ENCODE data around the gene MAFF.

Gene MAFF

GRCh38 chr22:38221407-38221806 lies 19.6 kb downstream of the MAFF start:
- no peak overlapping the region for H3K18ac ChIP-seq (ENCODE audit: low read length)
- H3K79me1 ChIP-seq (ENCODE audit: low read length): peaks cover 13% of the 10 kb centered on the region
- peaks cover 17 to 22% of the 10 kb centered on the region in 2 experiments for H3K4me1 ChIP-seq (ENCODE audit: control insufficient read depth in 1 of 2, insufficient read depth in 2 of 2, low read length in 2 of 2)
- H2AK5ac ChIP-seq (ENCODE audit: low read length): no peak overlapping the region
- H2AFZ ChIP-seq (ENCODE audit: insufficient read depth, low read length, poor library complexity): no peak overlapping the region
- no CpG with 5 or more reads among the region's 22 CpGs for WGBS (ENCODE audit: extremely low coverage, insufficient coverage, insufficient read length)
- H3K4me2 ChIP-seq (ENCODE audit: low read length): no peak overlapping the region
- H2BK120ac ChIP-seq (ENCODE audit: insufficient read depth, low read length, poor library complexity): no peak overlapping the region
- H4K12ac ChIP-seq (ENCODE audit: low read depth, low read length): no peak overlapping the region
- no peak overlapping the region for H3K27ac ChIP-seq (ENCODE audit: low read depth, low read length)
- no peak overlapping the region for H3K14ac ChIP-seq (ENCODE audit: low read length)
- no peak overlapping the region for H3K23ac ChIP-seq (ENCODE audit: low read length)
- peaks cover 3% of the 10 kb centered on the region for H3K79me2 ChIP-seq (ENCODE audit: control insufficient read depth, insufficient read depth, low read length, poor library complexity)
- H2BK5ac ChIP-seq (ENCODE audit: low read depth, low read length, poor library complexity): no peak overlapping the region
- H4K8ac ChIP-seq (ENCODE audit: low read depth, low read length): no peak overlapping the region
- DNase-seq: peak in 1 of 2 donors; percentile 37
- H3K4me3 ChIP-seq (ENCODE audit: low read depth, low read length): no peak overlapping the region
- H3K9ac ChIP-seq (ENCODE audit: low read length): no peak overlapping the region
- no peaks in the 10 kb centered on the region for H3K9me3 ChIP-seq (ENCODE audit: insufficient read depth, low read depth, low read length)
- no peak overlapping the region for H3K4ac ChIP-seq (ENCODE audit: low read depth, low read length)
- no peak overlapping the region for H2BK12ac ChIP-seq (ENCODE audit: low read length)
- H4K91ac ChIP-seq (ENCODE audit: low read depth, low read length): no peak overlapping the region
- H3K36me3 ChIP-seq (ENCODE audit: control insufficient read depth in 1 of 2, insufficient read depth in 2 of 2, low read length in 2 of 2): peaks cover 41 to 51% of the 10 kb centered on the region in 2 experiments
- no peaks in the 10 kb centered on the region for H3K27me3 ChIP-seq (ENCODE audit: insufficient read depth, low read length)

GRCh38 chr22:38221908-38222796 lies 20.4 kb downstream of the MAFF start:
- no peak overlapping the region for H3K4me3 ChIP-seq (ENCODE audit: low read depth, low read length)
- WGBS (ENCODE audit: extremely low coverage, insufficient coverage, insufficient read length): no CpG with 5 or more reads among the region's 25 CpGs
- peaks cover 3% of the 10 kb centered on the region for H3K79me2 ChIP-seq (ENCODE audit: control insufficient read depth, insufficient read depth, low read length, poor library complexity)
- no peak overlapping the region for H3K14ac ChIP-seq (ENCODE audit: low read length)
- no peak overlapping the region for H4K8ac ChIP-seq (ENCODE audit: low read depth, low read length)
- no peak overlapping the region for H3K18ac ChIP-seq (ENCODE audit: low read length)
- no peak overlapping the region for H4K12ac ChIP-seq (ENCODE audit: low read depth, low read length)
- no peak overlapping the region for H4K91ac ChIP-seq (ENCODE audit: low read depth, low read length)
- H2BK120ac ChIP-seq (ENCODE audit: insufficient read depth, low read length, poor library complexity): no peak overlapping the region
- DNase-seq: no peak
- no peak overlapping the region for H2AFZ ChIP-seq (ENCODE audit: insufficient read depth, low read length, poor library complexity)
- H3K27me3 ChIP-seq (ENCODE audit: insufficient read depth, low read length): no peaks in the 10 kb centered on the region
- no peak overlapping the region for H3K9ac ChIP-seq (ENCODE audit: low read length)
- no peak overlapping the region for H2AK5ac ChIP-seq (ENCODE audit: low read length)
- H3K79me1 ChIP-seq (ENCODE audit: low read length): peaks cover 13% of the 10 kb centered on the region
- H3K23ac ChIP-seq (ENCODE audit: low read length): no peak overlapping the region
- no peak overlapping the region for H2BK5ac ChIP-seq (ENCODE audit: low read depth, low read length, poor library complexity)
- H3K9me3 ChIP-seq (ENCODE audit: insufficient read depth, low read depth, low read length): no peaks in the 10 kb centered on the region
- H3K4me1 ChIP-seq (ENCODE audit: control insufficient read depth in 1 of 2, insufficient read depth in 2 of 2, low read length in 2 of 2): peaks cover 17 to 22% of the 10 kb centered on the region in 2 experiments
- H2BK12ac ChIP-seq (ENCODE audit: low read length): no peak overlapping the region
- no peak overlapping the region for H3K4ac ChIP-seq (ENCODE audit: low read depth, low read length)
- no peak overlapping the region for H3K4me2 ChIP-seq (ENCODE audit: low read length)
- H3K36me3 ChIP-seq (ENCODE audit: control insufficient read depth in 1 of 2, insufficient read depth in 2 of 2, low read length in 2 of 2): peaks cover 48 to 58% of the 10 kb centered on the region in 2 experiments
- H3K27ac ChIP-seq (ENCODE audit: low read depth, low read length): no peak overlapping the region

GRCh38 chr22:38222797-38223119 lies 21.0 kb downstream of the MAFF start:
- no peak overlapping the region for H2AK5ac ChIP-seq (ENCODE audit: low read length)
- H2BK120ac ChIP-seq (ENCODE audit: insufficient read depth, low read length, poor library complexity): no peak overlapping the region
- H3K36me3 ChIP-seq (ENCODE audit: control insufficient read depth in 1 of 2, insufficient read depth in 2 of 2, low read length in 2 of 2): peaks cover 53 to 63% of the 10 kb centered on the region in 2 experiments

GRCh38 chr22:38223289-38223960 lies 21.6 kb downstream of the MAFF start:
- DNase-seq: no peak
- Histone ChIP-seq H3K9me3 (ENCODE audit: insufficient read depth, low read depth, low read length) (no peaks in the 10 kb centered on the region), H3K27ac (ENCODE audit: low read depth, low read length) (no peak overlapping the region), H2BK5ac (ENCODE audit: low read depth, low read length, poor library complexity) (no peak overlapping the region), H2BK12ac (ENCODE audit: low read length) (no peak overlapping the region), H4K91ac (ENCODE audit: low read depth, low read length) (no peak overlapping the region), H3K4me3 (ENCODE audit: low read depth, low read length) (no peak overlapping the region), H2AK5ac (ENCODE audit: low read length) (no peak overlapping the region), H3K23ac (ENCODE audit: low read length) (no peak overlapping the region), H3K18ac (ENCODE audit: low read length) (no peak overlapping the region), H3K79me2 (ENCODE audit: control insufficient read depth, insufficient read depth, low read length, poor library complexity) (peaks cover 3% of the 10 kb centered on the region), H2BK120ac (ENCODE audit: insufficient read depth, low read length, poor library complexity) (no peak overlapping the region), H3K14ac (ENCODE audit: low read length) (no peak overlapping the region), H4K12ac (ENCODE audit: low read depth, low read length) (no peak overlapping the region), H4K8ac (ENCODE audit: low read depth, low read length) (no peak overlapping the region), H3K79me1 (ENCODE audit: low read length) (peaks cover 8% of the 10 kb centered on the region), H3K27me3 (ENCODE audit: insufficient read depth, low read length) (no peaks in the 10 kb centered on the region), H3K4me2 (ENCODE audit: low read length) (no peak overlapping the region), H3K36me3 (ENCODE audit: control insufficient read depth in 1 of 2, insufficient read depth in 2 of 2, low read length in 2 of 2) (peaks cover 59 to 70% of the 10 kb centered on the region in 2 experiments), H3K4ac (ENCODE audit: low read depth, low read length) (no peak overlapping the region), H2AFZ (ENCODE audit: insufficient read depth, low read length, poor library complexity) (no peak overlapping the region), H3K9ac (ENCODE audit: low read length) (no peak overlapping the region), H3K4me1 (ENCODE audit: control insufficient read depth in 1 of 2, insufficient read depth in 2 of 2, low read length in 2 of 2) (peaks cover 12 to 17% of the 10 kb centered on the region in 2 experiments)
- no CpG with 5 or more reads among the region's 12 CpGs for WGBS (ENCODE audit: extremely low coverage, insufficient coverage, insufficient read length)

More at GRCh38 chr22:38222797-38223119, 21.0 kb downstream of the MAFF start:
- Histone ChIP-seq H3K9me3 (ENCODE audit: insufficient read depth, low read depth, low read length) (no peaks in the 10 kb centered on the region), H3K4me1 (ENCODE audit: control insufficient read depth in 1 of 2, insufficient read depth in 2 of 2, low read length in 2 of 2) (peaks cover 17 to 22% of the 10 kb centered on the region in 2 experiments), H4K12ac (ENCODE audit: low read depth, low read length) (no peak overlapping the region), H2BK12ac (ENCODE audit: low read length) (no peak overlapping the region), H4K91ac (ENCODE audit: low read depth, low read length) (no peak overlapping the region), H3K9ac (ENCODE audit: low read length) (no peak overlapping the region), H3K23ac (ENCODE audit: low read length) (no peak overlapping the region), H2AFZ (ENCODE audit: insufficient read depth, low read length, poor library complexity) (no peak overlapping the region), H3K18ac (ENCODE audit: low read length) (no peak overlapping the region), H2BK5ac (ENCODE audit: low read depth, low read length, poor library complexity) (no peak overlapping the region), H3K14ac (ENCODE audit: low read length) (no peak overlapping the region), H3K79me2 (ENCODE audit: control insufficient read depth, insufficient read depth, low read length, poor library complexity) (peaks cover 3% of the 10 kb centered on the region), H3K79me1 (ENCODE audit: low read length) (peaks cover 13% of the 10 kb centered on the region), H3K27ac (ENCODE audit: low read depth, low read length) (no peak overlapping the region), H3K27me3 (ENCODE audit: insufficient read depth, low read length) (no peaks in the 10 kb centered on the region), H4K8ac (ENCODE audit: low read depth, low read length) (no peak overlapping the region), H3K4me2 (ENCODE audit: low read length) (no peak overlapping the region), H3K4me3 (ENCODE audit: low read depth, low read length) (no peak overlapping the region), H3K4ac (ENCODE audit: low read depth, low read length) (no peak overlapping the region)
- DNase-seq: peak in 1 of 2 donors; percentile 26
- no CpG with 5 or more reads among the region's 8 CpGs for whole genome bisulfite sequencing (ENCODE audit: extremely low coverage, insufficient coverage, insufficient read length)
